Measurements from ENCODE around the gene ALKBH5. TPM values are rescaled to one million over a fixed set of nuclear protein-coding genes. Genes with fewer than 3 reads are reported as not detected.

Gene ALKBH5
- total and polyA plus RNA-seq, 9 of the 15 experiments (the other 6 are each of a cell fraction or from before 2014, with no cell fraction given) = 11.4 to 70.0 (median 47.4) TPM

DNA sequence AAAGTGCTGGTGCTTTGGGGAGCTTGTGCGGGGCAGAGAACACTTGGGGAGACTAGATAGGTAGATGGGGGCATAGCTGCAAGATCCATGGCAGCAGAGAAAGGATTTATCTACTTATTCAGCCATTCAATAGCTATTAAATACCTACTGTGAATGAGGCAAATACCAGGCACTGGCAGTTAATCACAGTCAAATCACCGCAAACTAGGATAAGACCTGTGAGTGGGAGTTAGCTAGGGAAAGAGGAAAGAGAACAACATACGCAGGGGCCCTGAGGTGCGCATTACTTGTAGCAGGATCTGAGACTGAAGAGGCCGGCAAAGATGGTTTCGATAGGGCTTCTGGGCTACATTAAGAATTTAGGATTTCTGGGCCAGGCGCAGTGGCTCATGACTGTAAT, 3.8 kb upstream of the ALKBH5 start (continued):
- TF ChIP-seq U2AF2 (optimal IDR thresholded peaks at IDR 0.05; ENCODE audit: low read depth, low read length) = no peak
- peak in 1 of 2 experiments; percentile 77; a peak in 2 of 4 replicates for TF ChIP-seq RCOR1 (IDR thresholded peaks at IDR 0.05; ENCODE audit: borderline replicate concordance in 1 of 2, low read depth in 2 of 2, low read length in 2 of 2)
- TF ChIP-seq SMARCE1 (IDR thresholded peaks at IDR 0.05) = no peak

DNA sequence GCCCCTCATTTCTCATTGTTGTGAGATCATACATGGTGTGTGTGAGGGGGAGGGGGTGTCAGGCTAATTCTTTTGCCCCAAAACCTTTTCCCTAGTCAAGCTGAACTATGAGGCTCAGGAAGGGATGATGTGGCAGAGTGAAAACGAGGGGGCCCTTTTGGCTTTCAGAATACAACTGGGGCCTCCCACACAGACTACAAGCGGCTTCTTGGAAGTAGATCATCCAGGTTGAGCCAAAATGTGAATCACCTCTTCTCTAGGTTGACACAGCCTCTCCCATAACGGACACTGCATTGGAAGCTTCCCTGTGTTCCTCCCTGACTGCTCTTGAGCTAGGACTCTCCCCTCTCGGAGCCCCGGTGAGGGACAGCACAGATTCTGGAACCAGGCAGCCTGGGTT, 2.3 kb upstream of the ALKBH5 start:
- FAIRE-seq (no peak), DNase-seq (ENCODE audit: extremely low read depth in 1 of 4, low spot score in 3 of 4) (peak in 1 of 4 experiments; percentile 34), ATAC-seq (no peak)
- no TSS peak for BruUV-seq (replicated peaks)
- H4K20me1 ChIP-seq (replicated peaks; ENCODE audit: control insufficient read depth, insufficient read depth, low read length) = peaks cover 19% of the 10 kb centered on the region
- peaks cover 27% of the 10 kb centered on the region for H3K79me2 ChIP-seq (ENCODE audit: control insufficient read depth, insufficient read depth, low read length)
- peaks cover 11% of the 10 kb centered on the region; the same call in 2 of the 3 replicates for H3K36me3 ChIP-seq (ENCODE audit: control insufficient read depth, insufficient read depth, low read length)
- H3K9me3 ChIP-seq (replicated peaks; ENCODE audit: control insufficient read depth, insufficient read depth, low read depth, low read length) = no peaks in the 10 kb centered on the region
- in situ Hi-C loops (cut with MboI) (no loop called here), intact Hi-C loops (cut with micrococcal nuclease) (no loop called here)
- CTCF ChIA-PET (ENCODE audit: low intra/inter-chr PET ratio) = no interaction called here
- H3K4me3 ChIP-seq = no peak overlapping the region
- no peaks in the 10 kb centered on the region for H3K27me3 ChIP-seq (ENCODE audit: control insufficient read depth in 2 of 2, insufficient read depth in 2 of 2, low read length in 2 of 2)
- peak overlapping the region in 1 of 2 experiments; percentile 94; a peak in 2 of 4 replicates for H3K9ac ChIP-seq (ENCODE audit: insufficient read depth in 1 of 2, low read depth in 2 of 2, low read length in 2 of 2)
- H2AFZ ChIP-seq (ENCODE audit: low read depth, low read length) = peak overlapping the region; percentile 43
- peaks cover 16 to 31% of the 10 kb centered on the region in 2 experiments for H3K4me1 ChIP-seq (replicated peaks in 1 of 2; ENCODE audit: control insufficient read depth in 2 of 2, insufficient read depth in 2 of 2, low read length in 2 of 2)
- WGBS (ENCODE audit: insufficient coverage, low coverage, missing lambda C conversion rate) = 49% methylated on average over 5 of the region's 5 CpGs
- POLR2A ChIA-PET = interaction anchor here (0.6 kb wide), 1 partner anchor 30 kb away, joined by 3 read pairs; no protein-coding TSS in a partner anchor
- peak overlapping the region; percentile 99; the same call in 2 of the 3 replicates for H3K27ac ChIP-seq (ENCODE audit: extremely low read depth, low read depth, low read length)
- peak overlapping the region; percentile 21; the same call in 1 of the 2 replicates for H3K4me2 ChIP-seq (ENCODE audit: insufficient read depth, low read length)
- TF ChIP-seq ZNF311 (CRISPR knock-in tag; IDR thresholded peaks at IDR 0.05) (no peak), HDAC3 (IDR thresholded peaks at IDR 0.05; ENCODE audit: borderline replicate concordance, partially characterized antibody) (no peak), ZBED1 (IDR thresholded peaks at IDR 0.05) (no peak), ZKSCAN3 (CRISPR knock-in tag; IDR thresholded peaks at IDR 0.05) (no peak), ZNF12 (CRISPR knock-in tag; IDR thresholded peaks at IDR 0.05) (no peak), ARID1B (IDR thresholded peaks at IDR 0.05) (no peak), ZNF699 (CRISPR knock-in tag; IDR thresholded peaks at IDR 0.05; ENCODE audit: insufficient replicate concordance) (no peak), HDAC8 (tag; IDR thresholded peaks at IDR 0.05) (no peak), ZNF121 (CRISPR knock-in tag; conservative IDR thresholded peaks at IDR 0.05) (no peak), PTRF (tag; IDR thresholded peaks at IDR 0.05) (no peak), MED1 (CRISPR knock-in tag; IDR thresholded peaks at IDR 0.05; ENCODE audit: borderline replicate concordance) (no peak), C11orf30 (IDR thresholded peaks at IDR 0.05; ENCODE audit: low read depth) (no peak), CBX1 (IDR thresholded peaks at IDR 0.05; ENCODE audit: low read depth) (no peak), IRF2 (CRISPR knock-in tag; IDR thresholded peaks at IDR 0.05) (no peak), NEUROD1 (IDR thresholded peaks at IDR 0.05; ENCODE audit: borderline replicate concordance, low read depth, low read length, partially characterized antibody) (no peak)
- TF ChIP-seq, protein P1, sequence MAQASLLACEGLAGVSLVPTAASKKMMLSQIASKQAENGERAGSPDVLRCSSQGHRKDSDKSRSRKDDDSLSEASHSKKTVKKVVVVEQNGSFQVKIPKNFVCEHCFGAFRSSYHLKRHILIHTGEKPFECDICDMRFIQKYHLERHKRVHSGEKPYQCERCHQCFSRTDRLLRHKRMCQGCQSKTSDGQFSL (CRISPR knock-in tag; IDR thresholded peaks at IDR 0.05) = no peak
- TF ChIP-seq, protein P1 (tag; IDR thresholded peaks at IDR 0.05) = no peak
- TF ChIP-seq, protein P2, sequence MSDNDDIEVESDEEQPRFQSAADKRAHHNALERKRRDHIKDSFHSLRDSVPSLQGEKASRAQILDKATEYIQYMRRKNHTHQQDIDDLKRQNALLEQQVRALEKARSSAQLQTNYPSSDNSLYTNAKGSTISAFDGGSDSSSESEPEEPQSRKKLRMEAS (CRISPR knock-in tag; IDR thresholded peaks at IDR 0.05) = no peak
- TF ChIP-seq, protein P3, sequence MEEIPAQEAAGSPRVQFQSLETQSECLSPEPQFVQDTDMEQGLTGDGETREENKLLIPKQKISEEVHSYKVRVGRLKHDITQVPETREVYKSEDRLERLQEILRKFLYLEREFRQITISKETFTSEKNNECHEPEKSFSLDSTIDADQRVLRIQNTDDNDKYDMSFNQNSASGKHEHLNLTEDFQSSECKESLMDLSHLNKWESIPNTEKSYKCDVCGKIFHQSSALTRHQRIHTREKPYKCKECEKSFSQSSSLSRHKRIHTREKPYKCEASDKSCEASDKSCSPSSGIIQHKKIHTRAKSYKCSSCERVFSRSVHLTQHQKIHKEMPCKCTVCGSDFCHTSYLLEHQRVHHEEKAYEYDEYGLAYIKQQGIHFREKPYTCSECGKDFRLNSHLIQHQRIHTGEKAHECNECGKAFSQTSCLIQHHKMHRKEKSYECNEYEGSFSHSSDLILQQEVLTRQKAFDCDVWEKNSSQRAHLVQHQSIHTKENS (CRISPR knock-in tag; IDR thresholded peaks at IDR 0.05) = no peak
- H3K9me1 ChIP-seq (ENCODE audit: control insufficient read depth, insufficient read depth, low read length) = no peaks in the 10 kb centered on the region
